HG02642 (cell line): Measurements from ENCODE around the gene TLR3.
A peak's percentile ranks its signal among the peaks of the same experiment; 100 is the strongest.
"Not testable (repeated sequence)": the region's sequence is repeated elsewhere in the genome, so short reads cannot be mapped to it uniquely, and the experiment has no call there.

Experiments used
- ATAC-seq: cut with Tn5 transposase; IDR thresholded peaks from one replicate; pipeline ENCODE4 v1.9.1; 2021; ENCODE audit warnings: mild to moderate bottlenecking; ENCODE audit not compliant: unreplicated experiment, poor library complexity

The TLR3 gene

DNA sequence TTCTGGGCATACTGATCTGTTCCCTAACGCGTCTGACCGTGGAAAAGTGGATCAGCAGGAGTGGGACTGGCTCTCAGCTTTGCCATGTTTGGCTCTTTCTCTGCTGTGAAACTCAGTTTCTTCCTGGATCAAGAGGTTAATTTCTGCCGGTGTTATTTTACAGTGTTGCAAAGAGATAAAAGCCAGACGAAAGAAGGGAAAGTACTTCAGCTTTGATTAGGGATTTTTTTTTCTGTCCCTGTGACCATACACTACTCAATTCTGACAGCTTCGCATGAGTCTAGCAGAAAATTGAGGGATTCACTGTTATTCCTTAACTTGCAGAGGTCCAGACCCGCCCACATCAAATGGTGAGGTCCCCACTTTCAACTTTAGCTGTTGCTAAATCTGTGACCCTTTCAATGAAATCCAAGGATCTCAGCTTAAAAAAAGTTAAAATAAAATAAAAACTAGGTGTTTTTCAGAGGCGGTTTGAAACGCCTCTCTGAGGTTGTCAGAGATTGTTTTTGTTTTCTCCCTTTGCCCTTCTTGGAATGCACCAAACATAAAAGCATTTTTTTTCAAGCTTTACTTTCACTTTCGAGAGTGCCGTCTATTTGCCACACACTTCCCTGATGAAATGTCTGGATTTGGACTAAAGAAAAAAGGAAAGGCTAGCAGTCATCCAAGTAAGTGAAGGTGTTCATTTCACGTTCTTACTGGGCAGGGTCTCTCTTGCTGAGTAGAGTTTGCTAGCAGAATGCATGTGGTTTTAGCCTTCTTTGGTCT, at the start of gene TLR3:
Gene TLR3 (plus strand): TSS at position 576 of the 768 bp plus-strand sequence. CDS start 7,464 bp downstream, outside the sequence.
- no peak for ATAC-seq

DNA sequence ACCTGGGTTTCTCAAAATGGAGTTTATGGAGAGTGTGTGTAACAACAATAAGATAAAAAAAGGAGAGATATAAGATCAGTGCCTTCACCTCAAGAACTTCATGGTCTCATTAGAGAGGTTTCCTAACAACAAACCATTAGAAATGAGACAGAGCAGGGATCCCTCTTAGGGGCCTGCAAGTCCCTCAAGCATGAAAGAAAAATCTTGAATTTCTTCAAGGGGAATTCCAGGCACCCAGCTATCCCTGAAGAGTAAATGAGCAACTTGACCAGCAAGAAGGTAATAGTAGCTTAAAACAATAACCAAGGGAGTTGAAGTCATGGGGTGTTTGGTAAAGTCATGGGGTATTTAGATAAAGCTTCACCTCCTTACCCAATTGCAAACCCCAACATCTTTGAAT, 49.7 kb upstream of the TLR3 start:
- ATAC-seq, result no peak

DNA sequence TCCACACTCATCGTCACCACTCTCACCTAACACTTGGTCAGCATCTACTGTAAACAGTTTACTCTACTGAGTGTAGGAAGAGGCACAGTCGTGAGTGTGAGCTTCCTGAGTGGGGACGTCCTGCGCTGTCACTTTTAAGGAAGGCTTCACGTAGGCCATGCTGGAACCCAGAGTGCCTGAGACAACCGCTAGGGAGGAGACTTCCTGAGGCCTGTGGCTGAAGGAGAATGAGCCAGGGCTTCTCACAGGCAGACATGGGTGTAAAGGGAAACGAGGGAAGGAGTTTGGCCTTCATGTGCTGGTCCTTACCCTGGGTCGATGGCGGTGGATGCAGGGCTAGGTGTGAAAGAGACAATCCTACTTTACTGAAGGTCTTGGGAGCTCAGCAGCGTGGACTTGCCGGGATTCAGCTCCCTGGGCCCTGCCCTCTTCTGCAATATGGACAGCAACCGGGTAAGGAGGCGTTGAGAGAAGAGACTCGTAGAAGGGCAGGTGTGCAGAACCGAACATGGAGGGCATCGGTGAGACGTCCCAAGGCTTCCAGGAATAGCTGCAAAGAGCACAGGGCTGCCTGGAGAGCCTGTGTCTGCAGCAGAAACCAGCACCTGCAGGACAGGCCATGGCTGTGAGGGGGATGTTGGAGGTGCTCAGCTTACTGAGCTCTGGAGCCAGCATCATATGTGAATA, 48.7 kb upstream of the TLR3 start:
- ATAC-seq, result no peak

DNA sequence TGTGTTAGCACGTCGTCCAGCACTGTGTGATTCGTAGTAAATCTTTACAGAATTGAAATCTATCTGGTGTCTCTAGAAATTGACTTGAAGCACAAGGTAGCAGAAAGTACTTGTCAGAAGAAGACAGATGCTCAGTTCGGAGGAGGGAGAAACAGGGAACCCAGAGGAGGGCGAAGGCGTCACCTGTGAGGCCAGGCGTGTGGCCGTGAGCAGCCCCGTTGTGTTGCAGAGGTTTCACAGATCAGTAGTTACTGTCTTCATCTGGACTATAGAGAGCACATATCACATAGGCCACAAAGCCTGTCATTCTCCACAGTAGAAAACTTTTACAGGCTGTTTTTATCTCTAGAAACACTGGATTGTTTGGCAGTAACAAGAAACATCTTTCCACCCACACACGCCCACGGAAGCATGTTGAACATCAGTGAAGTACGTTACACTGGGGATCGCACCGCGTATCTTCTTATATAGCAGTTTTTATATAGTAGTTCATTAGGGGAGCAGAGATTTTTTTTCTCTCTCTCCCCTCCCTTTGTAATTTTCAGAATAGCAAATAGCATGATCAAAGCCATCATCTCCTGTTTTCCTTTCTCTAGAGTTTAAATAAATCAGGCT, 48.1 kb upstream of the TLR3 start:
- no peak for ATAC-seq

DNA sequence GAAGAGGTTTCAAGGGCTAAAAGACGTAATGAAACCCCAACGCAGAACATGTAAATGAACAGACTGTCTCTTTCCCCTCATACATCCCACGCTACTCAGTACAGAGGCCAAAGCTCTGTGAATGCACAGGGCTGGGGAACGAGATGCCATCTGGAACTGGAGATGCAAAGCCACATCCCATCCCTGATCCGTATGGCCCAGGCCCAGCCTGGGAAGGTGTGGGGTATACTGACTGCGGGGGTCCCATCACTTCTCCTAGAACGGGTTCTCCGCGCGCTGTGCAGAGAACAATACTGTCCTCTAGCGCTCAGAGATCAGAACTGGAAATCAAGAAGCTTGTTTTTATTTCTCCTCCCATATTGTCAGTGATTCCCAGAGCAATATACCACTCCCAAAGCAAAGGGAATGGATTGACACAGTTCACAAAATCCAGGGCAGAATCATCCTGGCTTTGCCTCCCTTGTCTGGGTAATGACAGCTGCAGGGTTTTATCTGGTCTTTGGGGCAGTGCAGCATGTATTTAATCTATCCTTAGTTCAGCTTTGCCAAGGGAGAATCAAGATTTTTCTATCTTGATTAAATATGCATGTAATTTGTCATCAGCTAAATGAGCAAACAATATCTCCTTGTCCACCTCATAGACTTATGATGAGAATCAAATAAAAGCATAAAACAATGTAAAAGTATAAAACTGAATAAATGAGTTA, 47.3 kb upstream of the TLR3 start:
- no peak for ATAC-seq

DNA sequence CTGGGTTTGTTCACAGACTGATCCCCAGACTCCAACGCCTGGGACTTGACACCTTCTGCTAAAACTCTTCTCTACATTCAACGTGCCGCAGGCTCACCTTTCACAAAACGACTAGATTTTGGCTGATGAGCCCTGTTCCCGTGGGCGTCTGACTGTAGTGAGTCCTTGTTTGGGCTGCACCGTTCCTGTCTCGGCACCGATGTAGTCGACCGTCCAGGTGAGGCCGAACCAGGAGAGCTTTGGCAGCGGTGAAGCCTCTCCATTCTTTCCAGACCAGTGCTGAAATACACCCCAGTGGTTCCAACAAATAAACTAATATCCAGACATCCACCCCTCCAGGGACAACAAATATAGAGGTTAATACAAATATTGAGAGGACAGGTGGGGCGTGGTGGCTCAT, 45.0 kb upstream of the TLR3 start:
- ATAC-seq, result no peak

DNA sequence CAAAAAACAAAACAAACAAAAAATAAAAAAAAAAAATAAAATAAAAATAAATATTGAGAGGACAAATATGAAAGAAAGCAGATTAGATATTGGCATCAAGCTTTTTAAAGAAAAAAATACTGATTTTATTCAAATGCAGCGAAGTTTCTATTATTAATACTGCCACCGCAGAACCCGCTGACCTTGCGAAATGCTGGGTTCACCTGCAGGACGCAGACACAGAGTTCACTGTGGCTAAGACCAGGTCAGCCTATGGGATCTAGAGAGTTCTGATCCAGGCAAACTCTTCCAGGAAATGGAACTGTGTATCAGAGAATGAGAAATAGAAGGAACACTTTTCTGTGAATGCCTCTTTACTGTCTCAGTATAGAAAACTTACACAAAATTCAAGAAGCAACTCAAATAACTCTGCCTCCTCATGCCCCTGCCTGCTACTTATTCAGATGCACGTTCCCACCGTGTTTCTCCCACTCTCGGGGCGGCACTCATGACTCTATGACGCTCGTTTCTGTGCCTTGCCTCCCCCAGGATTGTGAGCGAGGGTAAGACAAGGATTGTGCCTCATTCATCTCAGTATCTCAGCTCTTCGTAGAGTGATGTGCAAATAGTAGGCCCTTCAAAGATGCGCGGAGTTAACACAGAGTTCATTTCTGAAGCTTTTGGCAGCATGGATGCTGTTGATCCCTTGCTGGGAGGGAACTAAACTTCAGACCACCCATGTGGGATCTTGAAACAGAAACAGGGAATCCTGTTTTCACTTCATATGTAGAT, 44.1 kb upstream of the TLR3 start:
- no peak for ATAC-seq

DNA sequence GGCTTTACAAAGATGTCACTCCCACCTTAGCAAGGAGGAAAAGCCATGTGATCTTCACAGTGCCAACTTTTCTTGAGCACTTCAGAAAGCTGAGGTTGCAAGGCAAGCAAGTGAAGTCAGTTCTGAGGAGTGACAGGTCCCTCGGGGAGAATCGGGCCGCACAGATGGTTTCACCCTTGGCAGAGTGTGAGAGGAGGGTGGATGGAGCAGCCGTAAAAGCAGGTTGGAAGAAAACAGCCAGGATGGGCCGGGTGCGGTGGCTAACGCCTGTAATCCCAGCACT, 43.6 kb upstream of the TLR3 start:
- no peak for ATAC-seq

DNA sequence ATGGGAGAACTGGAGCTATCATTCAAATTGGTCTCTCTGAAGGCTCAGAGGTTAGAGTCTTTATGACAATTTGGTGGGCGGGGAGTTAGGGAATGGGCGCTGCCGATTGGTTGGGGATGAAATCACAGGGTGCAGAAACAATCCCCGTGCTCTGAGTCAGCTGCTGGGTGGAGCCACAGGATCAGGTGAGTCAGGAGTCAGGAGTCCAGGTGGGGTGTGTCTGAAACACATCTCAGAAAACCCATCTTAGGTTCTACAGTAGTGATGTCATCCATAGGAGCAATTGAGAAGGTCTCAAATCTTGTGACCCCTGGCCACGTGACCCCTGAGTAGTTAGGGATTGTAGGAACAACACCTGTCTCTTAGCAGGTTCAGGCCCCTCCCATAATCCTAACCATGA, 41.6 kb upstream of the TLR3 start:
- ATAC-seq, result no peak

DNA sequence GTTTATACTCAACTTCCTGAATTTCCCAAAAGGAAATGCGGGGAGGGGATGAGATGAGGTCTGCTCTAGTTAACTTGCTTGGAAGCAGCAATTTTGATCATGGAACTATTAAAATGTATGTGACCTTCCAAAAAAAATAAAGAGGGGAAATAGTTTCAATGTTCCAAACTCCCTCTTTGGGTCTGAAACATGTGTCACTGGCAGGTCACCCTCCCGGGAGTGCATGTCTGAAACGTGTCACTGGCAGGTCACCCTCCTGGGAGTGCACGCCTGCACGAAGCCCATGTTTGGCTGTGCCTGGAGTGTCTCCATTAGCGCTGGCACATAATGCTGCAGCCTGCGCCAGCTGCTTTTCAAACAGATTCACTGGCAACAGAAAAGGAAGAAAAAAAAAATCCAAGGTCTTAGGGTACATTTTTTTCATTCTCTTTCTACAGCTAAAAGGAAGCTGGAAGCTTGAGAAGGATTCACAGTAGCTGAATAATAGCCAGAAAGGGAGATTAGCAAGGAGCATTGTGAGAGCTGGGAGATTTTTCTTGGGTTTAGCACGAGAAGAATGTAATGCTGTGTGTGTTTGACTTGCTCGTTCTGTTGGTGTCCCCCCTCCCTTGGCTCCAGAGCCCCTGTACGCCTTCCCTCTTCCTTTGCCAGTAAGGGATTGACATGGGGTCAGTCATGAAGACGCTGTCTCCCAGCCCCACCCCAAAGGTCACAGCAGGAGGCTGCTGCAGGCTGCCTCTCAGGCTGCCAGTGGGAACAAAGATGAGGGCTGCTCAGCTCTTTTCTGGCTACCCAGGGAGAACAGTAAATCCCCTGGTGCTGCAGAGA, 39.2 kb upstream of the TLR3 start:
- no peak for ATAC-seq

DNA sequence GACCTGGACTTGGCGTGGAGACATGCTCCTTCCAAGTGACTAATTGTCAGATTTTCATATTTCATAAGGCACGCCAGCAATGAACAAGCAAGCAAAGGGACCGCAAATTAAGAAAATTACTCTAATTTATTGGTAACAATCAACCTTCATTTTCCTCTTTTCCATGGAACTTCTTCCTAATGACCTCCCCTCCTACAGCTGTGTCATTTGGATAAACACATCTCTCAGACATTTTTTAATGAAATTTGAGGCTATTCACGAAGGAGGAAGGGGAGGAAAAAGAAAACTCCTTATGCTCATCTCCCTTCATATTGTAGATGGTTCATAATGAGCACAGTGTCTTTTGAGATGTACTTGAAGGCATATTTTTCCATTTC, 38.6 kb upstream of the TLR3 start:
- ATAC-seq, result no peak

DNA sequence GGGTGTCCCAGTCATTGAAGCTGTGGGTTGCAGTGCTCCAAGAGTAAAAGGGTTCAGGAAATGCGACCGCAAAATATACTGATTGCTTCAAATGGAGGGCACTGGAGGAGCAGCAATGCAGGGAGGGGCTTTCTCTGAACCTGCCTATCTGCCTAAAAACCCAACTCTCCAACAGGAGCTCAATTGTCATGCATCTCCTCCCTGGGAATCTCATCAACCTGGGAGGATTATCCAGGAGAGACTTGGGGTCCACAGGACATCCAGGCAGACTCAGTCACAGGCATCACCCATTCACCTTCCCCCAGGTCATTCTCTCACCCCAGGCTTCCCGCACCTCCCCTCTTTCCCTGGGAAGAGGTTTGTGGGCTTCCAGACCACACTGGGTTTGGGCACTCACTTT, 38.2 kb upstream of the TLR3 start:
- ATAC-seq, result no peak

DNA sequence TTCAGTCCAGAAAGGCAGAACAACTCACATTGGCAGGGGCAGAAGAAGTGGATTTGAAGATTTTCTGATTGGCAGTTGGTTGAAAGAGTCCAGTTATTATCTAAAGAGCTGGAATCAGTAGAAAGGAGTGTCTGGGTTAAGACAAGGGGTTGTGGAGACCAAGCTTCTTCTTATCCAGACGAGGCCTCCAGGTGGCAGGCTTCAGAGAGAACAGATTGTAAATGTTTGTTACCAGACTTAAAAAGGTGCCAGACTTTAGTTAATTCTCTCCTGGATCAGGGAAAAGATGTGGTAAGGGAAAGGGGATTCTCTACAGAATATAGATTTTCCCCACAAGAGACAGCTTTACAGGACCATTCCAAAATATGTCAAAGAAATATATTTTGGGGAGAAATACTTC, 36.7 kb upstream of the TLR3 start:
- no peak for ATAC-seq

DNA sequence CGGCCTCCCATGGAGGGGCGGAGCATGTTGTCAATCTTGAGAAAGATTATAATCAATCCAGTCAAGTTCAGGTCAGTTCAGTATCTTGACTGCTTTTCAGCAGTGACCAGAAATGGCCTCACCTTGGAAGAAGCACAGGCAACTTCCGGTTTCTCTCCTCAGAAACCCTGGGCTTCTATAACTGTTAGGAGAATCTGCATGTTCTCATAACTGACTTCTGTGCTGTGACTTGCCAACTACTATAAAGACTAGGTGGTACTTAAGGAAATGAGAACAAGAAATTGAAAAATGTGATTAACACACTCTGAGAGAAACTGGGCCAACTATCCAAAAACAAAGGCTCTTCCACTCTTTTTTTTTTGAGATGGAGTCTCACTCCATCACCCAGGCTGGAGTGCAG, 35.9 kb upstream of the TLR3 start:
- ATAC-seq, result no peak

DNA sequence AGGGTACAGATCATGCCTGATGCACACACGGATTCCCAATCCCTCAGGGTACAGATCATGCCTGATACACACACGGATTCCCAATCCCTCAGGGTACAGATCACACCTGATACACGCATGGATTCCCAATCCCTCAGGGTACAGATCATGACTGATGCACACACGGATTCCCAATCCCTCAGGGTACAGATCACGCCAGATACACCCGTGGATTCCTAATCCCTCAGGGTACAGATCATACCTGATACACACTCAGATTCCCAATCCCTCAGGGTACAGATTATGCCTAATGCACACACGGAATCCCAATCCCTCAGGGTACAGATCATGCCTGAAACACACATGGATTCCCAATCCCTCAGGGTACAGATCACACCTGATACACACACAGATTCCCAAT, 34.3 kb upstream of the TLR3 start:
- ATAC-seq, result not testable (repeated sequence)

DNA sequence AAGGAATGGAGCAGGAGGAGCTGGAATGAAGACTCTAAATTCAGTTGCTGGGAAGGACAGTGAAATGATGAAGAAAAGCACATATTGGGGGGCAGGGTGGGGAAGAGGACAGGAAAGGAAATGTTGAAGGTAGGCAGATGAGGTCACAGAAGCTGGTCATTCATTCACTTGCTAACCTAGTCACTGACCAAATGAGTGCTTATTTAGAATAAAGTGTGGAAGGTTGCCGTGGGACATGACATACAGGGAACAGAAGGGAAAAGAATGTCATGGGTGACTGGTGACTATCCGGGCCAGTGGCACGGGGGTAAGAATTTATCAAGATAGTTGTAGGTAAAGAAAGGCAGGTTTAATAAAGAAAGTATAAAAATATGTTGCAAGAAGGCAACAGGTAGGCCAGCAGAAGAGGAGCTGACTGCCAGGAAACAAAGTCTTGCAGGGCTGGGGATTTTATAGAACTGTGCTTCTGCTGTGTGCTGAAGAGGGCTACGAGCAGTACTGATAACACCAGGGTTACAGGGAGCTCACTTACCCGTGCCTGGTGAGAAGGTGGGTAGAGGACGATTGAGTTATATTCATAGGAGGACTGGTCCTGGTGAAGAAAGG, 31.9 kb upstream of the TLR3 start:
- ATAC-seq, result no peak

DNA sequence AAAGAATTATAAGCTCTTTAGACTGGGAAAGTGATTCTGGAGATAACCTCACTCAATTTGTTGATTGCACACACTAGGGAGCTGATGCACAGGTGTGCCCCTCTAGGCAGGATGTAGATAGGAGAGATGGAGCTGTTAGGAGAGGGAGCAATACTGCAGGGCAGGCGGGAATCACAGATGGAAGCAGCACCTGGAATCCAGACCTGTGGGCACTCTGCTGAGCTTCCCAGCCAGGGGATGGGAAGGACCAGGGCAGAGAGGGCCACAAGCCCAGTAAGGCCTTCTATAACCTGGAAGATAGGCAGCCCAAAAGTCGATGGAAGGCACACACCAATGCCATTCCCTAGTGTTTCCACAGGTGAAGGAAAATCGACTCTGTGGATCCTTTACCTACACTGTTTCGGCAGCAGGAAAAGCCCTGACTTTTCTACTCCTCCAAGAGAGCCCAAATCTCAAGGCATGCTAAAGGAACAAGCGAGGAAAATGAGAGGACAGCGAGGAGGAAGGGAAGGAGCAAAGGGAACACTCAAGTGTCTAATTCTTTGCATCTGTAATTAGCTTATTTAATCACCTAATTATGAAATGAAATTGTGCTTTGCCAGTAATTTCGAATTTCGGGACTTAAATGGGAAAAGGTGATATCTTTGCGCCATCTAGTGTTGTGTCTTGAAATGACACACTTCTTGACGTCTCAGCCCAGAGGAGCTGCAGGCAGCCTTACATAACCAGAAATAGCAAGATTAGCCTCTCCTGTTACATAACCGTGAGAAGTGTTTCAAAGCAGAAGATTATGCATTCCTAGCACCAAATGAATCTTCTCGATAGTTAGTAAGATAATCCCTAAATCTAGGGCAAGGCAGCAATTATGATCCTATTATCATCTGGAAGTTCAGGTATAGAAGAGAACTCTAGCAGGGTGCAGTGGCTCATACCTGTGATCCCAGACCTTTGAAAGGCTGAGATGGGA, 31.0 kb upstream of the TLR3 start:
- peak; percentile 65 for ATAC-seq

DNA sequence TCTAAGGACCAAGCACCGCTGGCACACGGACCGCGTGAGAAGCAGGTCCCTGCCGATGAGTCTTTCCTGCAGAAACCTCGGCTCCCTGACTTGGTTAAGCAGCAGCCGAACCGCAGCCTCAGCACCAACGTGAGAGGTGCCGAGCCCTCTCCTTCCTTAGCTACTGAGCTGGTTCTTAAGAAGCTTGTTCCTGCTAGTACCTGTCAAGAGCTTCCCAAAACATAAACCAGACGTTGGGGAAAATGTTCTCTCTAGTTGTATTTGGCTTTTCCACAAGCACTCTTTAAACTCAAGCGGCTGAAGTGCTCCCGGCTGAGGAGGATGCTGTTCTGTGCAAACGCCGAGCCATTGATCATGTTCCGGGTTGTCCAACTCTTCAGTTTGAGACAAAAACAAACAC, 29.3 kb upstream of the TLR3 start:
- ATAC-seq, result no peak
